Measurements from ENCODE around the gene C2CD3. TPM values are rescaled to one million over a fixed set of nuclear protein-coding genes. Genes with fewer than 3 reads are reported as not detected.
"Not testable (repeated sequence)": the region's sequence is repeated elsewhere in the genome, so short reads cannot be mapped to it uniquely, and the experiment has no call there.

C2CD3 gene
- polyA plus RNA-seq, 1 donor = 25.6 TPM

- not testable (repeated sequence) for DNase-seq
Observed at GRCh38 chr11:74120260-74121035, 50.4 kb downstream of the C2CD3 start.

- DNase-seq = no peak
Observed at GRCh38 chr11:74116719-74117118, 54.1 kb downstream of the C2CD3 start.

GRCh38 chr11:74112877-74113276, 57.9 kb downstream of the C2CD3 start:
- DNase-seq = no peak

GRCh38 chr11:74106124-74106523, 64.7 kb downstream of the C2CD3 start:
- DNase-seq = no peak

GRCh38 chr11:74102321-74102720, 68.5 kb downstream of the C2CD3 start:
- DNase-seq = no peak

- no peak for DNase-seq
Observed at GRCh38 chr11:74100735-74101134, 70.1 kb downstream of the C2CD3 start.

GRCh38 chr11:74100231-74100630, 70.6 kb downstream of the C2CD3 start:
- DNase-seq = no peak

- no peak for DNase-seq
Observed at GRCh38 chr11:74097686-74098237, 73.0 kb downstream of the C2CD3 start.

GRCh38 chr11:74094393-74094792, 76.4 kb downstream of the C2CD3 start:
- no peak for DNase-seq

GRCh38 chr11:74092425-74092824, 78.4 kb downstream of the C2CD3 start:
- DNase-seq = no peak

- DNase-seq = no peak
Observed at GRCh38 chr11:74091549-74091948, 79.3 kb downstream of the C2CD3 start.

GRCh38 chr11:74090701-74091100, 80.1 kb downstream of the C2CD3 start:
- DNase-seq = no peak

- DNase-seq = no peak
Observed at GRCh38 chr11:74086242-74086884, 84.4 kb downstream of the C2CD3 start.

GRCh38 chr11:74085542-74085892, 85.3 kb downstream of the C2CD3 start:
- DNase-seq = no peak

GRCh38 chr11:74084796-74085541, 85.8 kb downstream of the C2CD3 start:
- DNase-seq = no peak

GRCh38 chr11:74083927-74084326, 86.9 kb downstream of the C2CD3 start:
- DNase-seq = not testable (repeated sequence)

- DNase-seq = no peak
Observed at GRCh38 chr11:74081428-74081827, 89.4 kb downstream of the C2CD3 start.

GRCh38 chr11:74077193-74077592, 93.6 kb downstream of the C2CD3 start:
- no peak for DNase-seq

GRCh38 chr11:74072721-74073120, 98.1 kb downstream of the C2CD3 start:
- DNase-seq = no peak

- DNase-seq = no peak
Observed at GRCh38 chr11:74072286-74072685, 98.5 kb downstream of the C2CD3 start.

GRCh38 chr11:74070723-74071492, 99.9 kb downstream of the C2CD3 start:
- DNase-seq = peak; percentile 27

Measured in left kidney (tissue), 2 donors.